ENCODE data around the gene ISCU. TPM values are rescaled to one million over a fixed set of nuclear protein-coding genes. Genes with fewer than 3 reads are reported as not detected.

Gene ISCU
- total and polyA plus RNA-seq, 2 experiments from 2014 or later = 90.0 to 158 TPM

- no peaks in the 10 kb centered on the region for H3K9me3 ChIP-seq (ENCODE audit: low read depth)
Observed at GRCh38 chr12:108564724-108565123, 2.3 kb downstream of the ISCU start.

GRCh38 chr12:108565146-108565545 lies 2.8 kb downstream of the ISCU start:
- Histone ChIP-seq H3K9me3 (ENCODE audit: low read depth) (no peaks in the 10 kb centered on the region), H3K27ac (no peak overlapping the region), H3K36me3 (peaks cover 53% of the 10 kb centered on the region), H3K4me3 (no peak overlapping the region), H3K4me1 (ENCODE audit: low read depth) (no peaks in the 10 kb centered on the region), H3K27me3 (no peaks in the 10 kb centered on the region)
- DNase-seq (ENCODE audit: low read depth in 1 of 2, low spot score in 1 of 2) = no peak
- no peak for TF ChIP-seq CTCF (IDR thresholded peaks at IDR 0.05; ENCODE audit: low read depth, low read length)

More at GRCh38 chr12:108564724-108565123, 2.3 kb downstream of the ISCU start:
- Histone ChIP-seq H3K4me3 (no peak overlapping the region), H3K36me3 (peaks cover 52% of the 10 kb centered on the region), H3K4me1 (ENCODE audit: low read depth) (no peaks in the 10 kb centered on the region), H3K27ac (no peak overlapping the region), H3K27me3 (no peaks in the 10 kb centered on the region)
- TF ChIP-seq CTCF (IDR thresholded peaks at IDR 0.05; ENCODE audit: low read depth, low read length) = no peak
- DNase-seq (ENCODE audit: low read depth in 1 of 2, low spot score in 1 of 2) = no peak

GRCh38 chr12:108565976-108566375 lies 3.6 kb downstream of the ISCU start:
- Histone ChIP-seq H3K4me3 (no peak overlapping the region), H3K27me3 (no peaks in the 10 kb centered on the region), H3K9me3 (ENCODE audit: low read depth) (no peaks in the 10 kb centered on the region), H3K36me3 (peaks cover 53% of the 10 kb centered on the region), H3K27ac (no peak overlapping the region), H3K4me1 (ENCODE audit: low read depth) (no peaks in the 10 kb centered on the region)
- DNase-seq (ENCODE audit: low read depth in 1 of 2, low spot score in 1 of 2) = peak in 1 of 2 donors; percentile 76
- TF ChIP-seq CTCF (IDR thresholded peaks at IDR 0.05; ENCODE audit: low read depth, low read length) = no peak

GRCh38 chr12:108566452-108566851 lies 4.1 kb downstream of the ISCU start:
- no peak for TF ChIP-seq CTCF (IDR thresholded peaks at IDR 0.05; ENCODE audit: low read depth, low read length)
- DNase-seq (ENCODE audit: low read depth in 1 of 2, low spot score in 1 of 2) = no peak
- Histone ChIP-seq H3K27me3 (no peaks in the 10 kb centered on the region), H3K27ac (no peak overlapping the region), H3K4me3 (no peak overlapping the region), H3K9me3 (ENCODE audit: low read depth) (no peaks in the 10 kb centered on the region), H3K36me3 (peaks cover 53% of the 10 kb centered on the region), H3K4me1 (ENCODE audit: low read depth) (no peaks in the 10 kb centered on the region)

GRCh38 chr12:108567406-108568337 lies 5.3 kb downstream of the ISCU start:
- peak overlapping the region; percentile 45 for H3K27ac ChIP-seq
- no peaks in the 10 kb centered on the region for H3K4me1 ChIP-seq (ENCODE audit: low read depth)
- peaks cover 53% of the 10 kb centered on the region for H3K36me3 ChIP-seq
- DNase-seq (ENCODE audit: low read depth in 1 of 2, low spot score in 1 of 2) = peak in 1 of 2 donors; percentile 15
- TF ChIP-seq CTCF (IDR thresholded peaks at IDR 0.05; ENCODE audit: low read depth, low read length) = no peak
- no peaks in the 10 kb centered on the region for H3K9me3 ChIP-seq (ENCODE audit: low read depth)
- H3K4me3 ChIP-seq = no peak overlapping the region
- H3K27me3 ChIP-seq = no peaks in the 10 kb centered on the region
